VCaP (cell line): Measurements from ENCODE around the gene SPG11.
A peak's percentile ranks its signal among the peaks of the same experiment; 100 is the strongest.

Experiments used
- H3K27ac ChIP-seq: fragments of 450-650 bp; 2 replicates; pipeline ENCODE4 v1.5.1; 2017
- CTCF ChIP-seq: fragments of 450-650 bp; conservative IDR thresholded peaks from 2 replicates; pipeline ENCODE4 v1.5.1; 2017; ENCODE audit warnings: mild to moderate bottlenecking, moderate library complexity

SPG11 gene

GRCh38 chr15:44666210-44667038 is 3.0 kb upstream of the SPG11 start:
- TF ChIP-seq CTCF, result no peak
- peak overlapping the region; percentile 7; the same call in 1 of the 2 replicates for H3K27ac ChIP-seq

- H3K27ac ChIP-seq, result peak overlapping the region; percentile 95
- no peak for TF ChIP-seq CTCF
Observed at GRCh38 chr15:44662478-44663409, 718 bp downstream of the SPG11 start.

- H3K27ac ChIP-seq, result no peak overlapping the region
- TF ChIP-seq CTCF, result no peak
Observed at GRCh38 chr15:44661576-44661975, 1.9 kb downstream of the SPG11 start.

GRCh38 chr15:44659056-44659455 is 4.4 kb downstream of the SPG11 start:
- TF ChIP-seq CTCF, result no peak
- no peak overlapping the region for H3K27ac ChIP-seq

- H3K27ac ChIP-seq, result no peak overlapping the region
- no peak for TF ChIP-seq CTCF
Observed at GRCh38 chr15:44657378-44657777, 6.1 kb downstream of the SPG11 start.

GRCh38 chr15:44656913-44657312 is 6.5 kb downstream of the SPG11 start:
- no peak for TF ChIP-seq CTCF
- H3K27ac ChIP-seq, result no peak overlapping the region

GRCh38 chr15:44656298-44656697 is 7.2 kb downstream of the SPG11 start:
- no peak for TF ChIP-seq CTCF
- H3K27ac ChIP-seq, result no peak overlapping the region
